ENCODE data around the gene C11orf91. TPM values are rescaled to one million over a fixed set of nuclear protein-coding genes. Genes with fewer than 3 reads are reported as not detected.

The C11orf91 gene
- total RNA-seq, 1 donor from 2014 or later: not detected

- Histone ChIP-seq H3K27ac (replicated peaks) (peak overlapping the region; percentile 93), H3K4me1 (peaks cover 65% of the 10 kb centered on the region), H3K4me3 (no peak overlapping the region), H3K36me3 (no peaks in the 10 kb centered on the region), H3K27me3 (ENCODE audit: low read depth) (no peaks in the 10 kb centered on the region), H3K9me3 (replicated peaks) (peaks cover 5% of the 10 kb centered on the region)
- TF ChIP-seq CTCF (IDR thresholded peaks at IDR 0.05; ENCODE audit: borderline replicate concordance): no peak
- intact Hi-C loops (cut with micrococcal nuclease): loop anchor here (5.0 kb wide), 2 partner anchors 147 to 327 kb away; no protein-coding TSS in a partner anchor
- DNase-seq: no peak
Measured at GRCh38 chr11:33689501-33689900, 11.1 kb downstream of the C11orf91 start.

GRCh38 chr11:33689085-33689484, 11.5 kb downstream of the C11orf91 start:
- Histone ChIP-seq H3K27ac (replicated peaks) (peak overlapping the region; percentile 93), H3K27me3 (ENCODE audit: low read depth) (no peaks in the 10 kb centered on the region), H3K9me3 (replicated peaks) (peaks cover 5% of the 10 kb centered on the region), H3K4me1 (peaks cover 60% of the 10 kb centered on the region), H3K36me3 (no peaks in the 10 kb centered on the region), H3K4me3 (no peak overlapping the region)
- no peak for DNase-seq
- TF ChIP-seq CTCF (IDR thresholded peaks at IDR 0.05; ENCODE audit: borderline replicate concordance): no peak
- intact Hi-C loops (cut with micrococcal nuclease): loop anchor here (5.0 kb wide), 2 partner anchors 147 to 327 kb away; no protein-coding TSS in a partner anchor

- Histone ChIP-seq H3K4me1 (peaks cover 50% of the 10 kb centered on the region), H3K9me3 (replicated peaks) (peaks cover 5% of the 10 kb centered on the region), H3K4me3 (no peak overlapping the region), H3K27ac (replicated peaks) (peak overlapping the region; percentile 93), H3K27me3 (ENCODE audit: low read depth) (no peaks in the 10 kb centered on the region), H3K36me3 (no peaks in the 10 kb centered on the region)
- no peak for DNase-seq
- intact Hi-C loops (cut with micrococcal nuclease): loop anchor here (5.0 kb wide), 2 partner anchors 146 to 326 kb away; no protein-coding TSS in a partner anchor
- peak; percentile 76 for TF ChIP-seq CTCF (IDR thresholded peaks at IDR 0.05; ENCODE audit: borderline replicate concordance)
Measured at GRCh38 chr11:33687733-33688479, 12.7 kb downstream of the C11orf91 start.

GRCh38 chr11:33685082-33685481, 15.5 kb downstream of the C11orf91 start:
- H3K27me3 ChIP-seq (ENCODE audit: low read depth): peaks cover 6% of the 10 kb centered on the region
- TF ChIP-seq CTCF (IDR thresholded peaks at IDR 0.05; ENCODE audit: borderline replicate concordance): no peak
- peaks cover 22% of the 10 kb centered on the region for H3K4me1 ChIP-seq
- no peak for DNase-seq
- intact Hi-C loops (cut with micrococcal nuclease): loop anchor here (5.0 kb wide), 2 partner anchors 143 to 323 kb away; no protein-coding TSS in a partner anchor
- no peak overlapping the region for H3K4me3 ChIP-seq
- H3K9me3 ChIP-seq (replicated peaks): peaks cover 5% of the 10 kb centered on the region
- no peaks in the 10 kb centered on the region for H3K36me3 ChIP-seq
- no peak overlapping the region for H3K27ac ChIP-seq (replicated peaks)

- intact Hi-C loops (cut with micrococcal nuclease): no loop called here
- no peaks in the 10 kb centered on the region for H3K36me3 ChIP-seq
- peaks cover 6% of the 10 kb centered on the region for H3K27me3 ChIP-seq (ENCODE audit: low read depth)
- peaks cover 5% of the 10 kb centered on the region for H3K9me3 ChIP-seq (replicated peaks)
- H3K4me1 ChIP-seq: peaks cover 13% of the 10 kb centered on the region
- no peak overlapping the region for H3K27ac ChIP-seq (replicated peaks)
- TF ChIP-seq CTCF (IDR thresholded peaks at IDR 0.05; ENCODE audit: borderline replicate concordance): no peak
- H3K4me3 ChIP-seq: no peak overlapping the region
- no peak for DNase-seq
Measured at GRCh38 chr11:33684003-33684706, 16.5 kb downstream of the C11orf91 start.
